Spleen (tissue), 3 donors: ENCODE data around the gene SEMA3E.

Experiments
- POLR2A ChIP-seq, 3 donors: fragments of 450-650 bp; IDR thresholded peaks; one replicate each; pipeline ENCODE4 v1.5.1; 2017; ENCODE audit warnings: antibody characterized with exemption in 3 of 3, mild to moderate bottlenecking in 1 of 3
- POLR2AphosphoS5 ChIP-seq, 3 donors: sonication (generic); formaldehyde crosslinking; IDR thresholded peaks; one replicate each; pipeline ENCODE4 v1.5.1; 2017; ENCODE audit warnings: antibody characterized with exemption in 3 of 3

- TF ChIP-seq POLR2AphosphoS5 (IDR thresholded peaks at IDR 0.05) (no peak), POLR2A (IDR thresholded peaks at IDR 0.05) (no peak)
Observed at GRCh38 chr7:83562960-83563359, 86.0 kb downstream of the SEMA3E start.
